ENCODE results near the gene ADK. TPM values are rescaled to one million over a fixed set of nuclear protein-coding genes. Genes with fewer than 3 reads are reported as not detected.
A peak's percentile ranks its signal among the peaks of the same experiment; 100 is the strongest.

ADK gene
- polyA plus RNA-seq, 1 experiment = 19.4 TPM

DNA sequence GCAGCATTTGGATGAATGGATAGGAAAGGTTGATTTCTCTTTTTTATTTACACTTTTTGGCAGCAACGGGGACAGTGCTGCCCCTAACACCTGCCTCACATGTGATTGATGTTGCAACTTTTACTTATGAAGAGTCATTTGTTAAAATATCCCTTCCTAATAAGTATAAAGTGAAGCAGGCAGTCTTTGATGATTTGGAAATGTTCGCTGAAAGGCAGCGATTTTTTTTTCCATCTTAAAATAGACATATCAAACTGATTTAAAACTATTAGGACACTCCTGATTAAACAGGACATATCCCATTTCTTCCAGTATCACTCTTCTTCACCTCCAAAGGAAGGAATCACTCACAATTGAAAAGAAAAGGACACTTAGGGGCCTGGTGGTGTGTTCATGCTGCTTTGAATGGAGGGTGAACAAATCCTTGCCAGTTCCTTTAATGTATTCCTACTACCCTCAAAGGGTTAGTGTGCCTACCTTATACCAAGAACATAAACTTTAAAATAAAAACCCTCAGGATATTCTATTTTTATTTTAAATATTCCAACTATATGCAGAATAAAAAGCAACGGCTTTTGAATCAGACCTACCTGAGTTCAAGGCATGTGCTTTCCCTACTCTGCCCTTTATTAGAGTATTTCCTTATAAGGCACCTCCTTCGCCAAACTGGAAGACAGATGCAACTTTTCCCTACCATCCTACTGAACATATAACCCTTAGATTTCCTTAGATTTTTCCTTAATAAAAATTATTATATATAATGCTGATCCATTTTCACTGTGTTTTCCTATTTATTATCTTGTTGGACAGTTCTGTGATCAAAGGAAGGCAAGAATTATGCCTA lies 1.1 kb downstream of the ADK start:
- ChIA-PET CTCF (interaction anchor here (0.7 to 2.7 kb wide), 5 partner anchors 22 to 961 kb away, joined by 3 to 8 read pairs (median 3); no protein-coding TSS in a partner anchor), POLR2A (no interaction called here)
- Histone ChIP-seq H3K4me3 (ENCODE audit: low read depth, low read length) (peak overlapping the region; percentile 98), H3K27me3 (ENCODE audit: control insufficient read depth, insufficient read depth, low read length) (no peaks in the 10 kb centered on the region), H3K36me3 (ENCODE audit: control insufficient read depth, insufficient read depth, low read length) (0 out of 2 replicates have a peak, but pooled peaks cover 1% of the 10 kb centered on the region)
- TF ChIP-seq CTCF (IDR thresholded peaks at IDR 0.05; ENCODE audit: insufficient read depth, low read depth, low read length) = no peak
- DNase-seq (ENCODE audit: low read depth) = no peak

DNA sequence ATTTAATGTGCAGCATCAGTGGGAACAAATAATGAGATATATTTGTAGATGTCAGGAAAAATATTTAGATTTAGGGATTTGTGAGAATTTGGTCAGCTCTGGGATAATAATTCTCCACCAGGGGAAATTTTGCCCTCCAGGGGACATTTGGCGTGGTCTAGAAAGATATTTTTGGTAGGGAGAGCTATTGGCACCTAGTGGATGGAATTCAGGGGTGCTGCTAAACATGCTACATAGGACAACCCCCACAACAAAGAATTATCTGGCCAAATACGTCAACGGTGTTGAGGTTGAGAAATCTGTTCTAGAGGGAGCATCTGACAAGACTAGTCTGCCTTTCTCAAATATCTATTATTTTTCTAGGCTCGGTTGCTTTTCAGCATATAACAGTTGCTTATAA lies 2.1 kb downstream of the ADK start:
- H3K4me3 ChIP-seq (ENCODE audit: low read depth, low read length) = no peak overlapping the region
- 0 out of 2 replicates have a peak, but pooled peaks cover 1% of the 10 kb centered on the region for H3K36me3 ChIP-seq (ENCODE audit: control insufficient read depth, insufficient read depth, low read length)
- DNase-seq (ENCODE audit: low read depth) = no peak
- no peaks in the 10 kb centered on the region for H3K27me3 ChIP-seq (ENCODE audit: control insufficient read depth, insufficient read depth, low read length)
- ChIA-PET CTCF (interaction anchor here (1.0 to 2.7 kb wide), 2 partner anchors 21 to 60 kb away, joined by 3 to 8 read pairs; no protein-coding TSS in a partner anchor), POLR2A (no interaction called here)
- TF ChIP-seq CTCF (IDR thresholded peaks at IDR 0.05; ENCODE audit: insufficient read depth, low read depth, low read length) = peak; percentile 58

- DNase-seq (ENCODE audit: low read depth) = no peak
- ChIA-PET POLR2A (no interaction called here), CTCF (interaction anchor here (2.7 kb wide), 1 partner anchor 60 kb away, joined by 8 read pairs; no protein-coding TSS in a partner anchor)
- TF ChIP-seq CTCF (IDR thresholded peaks at IDR 0.05; ENCODE audit: insufficient read depth, low read depth, low read length) = no peak
- Histone ChIP-seq H3K27me3 (ENCODE audit: control insufficient read depth, insufficient read depth, low read length) (no peaks in the 10 kb centered on the region), H3K4me3 (ENCODE audit: low read depth, low read length) (no peak overlapping the region), H3K36me3 (ENCODE audit: control insufficient read depth, insufficient read depth, low read length) (no peaks in the 10 kb centered on the region)
Observed at GRCh38 chr10:74153676-74154075, 2.7 kb downstream of the ADK start.

DNA sequence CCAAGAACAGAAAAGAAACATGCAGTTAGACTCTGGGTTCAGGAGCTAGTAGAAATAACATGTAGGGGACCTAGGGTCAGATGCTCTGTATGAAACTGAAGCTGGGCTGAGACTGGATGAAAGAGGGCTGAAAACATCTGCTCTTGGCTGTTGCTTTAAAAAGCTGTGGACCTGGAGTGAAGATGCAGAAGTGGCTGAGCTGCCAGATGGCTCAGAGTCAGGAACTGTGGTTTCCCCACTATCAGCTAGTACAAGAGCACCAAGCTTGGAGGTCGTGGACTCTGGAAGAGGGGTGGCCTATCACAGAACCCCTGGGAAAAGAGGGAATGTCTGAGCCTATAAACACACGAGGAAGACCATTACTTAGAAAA lies 5.9 kb downstream of the ADK start:
- H3K27me3 ChIP-seq (ENCODE audit: control insufficient read depth, insufficient read depth, low read length) = no peaks in the 10 kb centered on the region
- ChIA-PET POLR2A (interaction anchor here (0.5 kb wide), 1 partner anchor 9 kb away, joined by 5 read pairs; no protein-coding TSS in a partner anchor), CTCF (interaction anchor here (1.4 kb wide), 1 partner anchor 57 kb away, joined by 4 read pairs; no protein-coding TSS in a partner anchor)
- no peaks in the 10 kb centered on the region for H3K36me3 ChIP-seq (ENCODE audit: control insufficient read depth, insufficient read depth, low read length)
- no peak for TF ChIP-seq CTCF (IDR thresholded peaks at IDR 0.05; ENCODE audit: insufficient read depth, low read depth, low read length)
- DNase-seq (ENCODE audit: low read depth) = no peak
- H3K4me3 ChIP-seq (ENCODE audit: low read depth, low read length) = no peak overlapping the region

GRCh38 chr10:74160013-74160412 lies 9.0 kb downstream of the ADK start:
- no peak for DNase-seq (ENCODE audit: low read depth)
- H3K36me3 ChIP-seq (ENCODE audit: control insufficient read depth, insufficient read depth, low read length) = no peaks in the 10 kb centered on the region
- H3K4me3 ChIP-seq (ENCODE audit: low read depth, low read length) = no peak overlapping the region
- POLR2A ChIA-PET = no interaction called here
- CTCF ChIA-PET = no interaction called here
- no peak for TF ChIP-seq CTCF (IDR thresholded peaks at IDR 0.05; ENCODE audit: insufficient read depth, low read depth, low read length)
- H3K27me3 ChIP-seq (ENCODE audit: control insufficient read depth, insufficient read depth, low read length) = no peaks in the 10 kb centered on the region

Data from BJ (cell line).